ENCODE results near the gene KIAA0319L. TPM values are rescaled to one million over a fixed set of nuclear protein-coding genes. Genes with fewer than 3 reads are reported as not detected.

The KIAA0319L gene
- total and polyA plus RNA-seq, 12 donors, result 26.5 to 278 (median 76.8) TPM

DNA sequence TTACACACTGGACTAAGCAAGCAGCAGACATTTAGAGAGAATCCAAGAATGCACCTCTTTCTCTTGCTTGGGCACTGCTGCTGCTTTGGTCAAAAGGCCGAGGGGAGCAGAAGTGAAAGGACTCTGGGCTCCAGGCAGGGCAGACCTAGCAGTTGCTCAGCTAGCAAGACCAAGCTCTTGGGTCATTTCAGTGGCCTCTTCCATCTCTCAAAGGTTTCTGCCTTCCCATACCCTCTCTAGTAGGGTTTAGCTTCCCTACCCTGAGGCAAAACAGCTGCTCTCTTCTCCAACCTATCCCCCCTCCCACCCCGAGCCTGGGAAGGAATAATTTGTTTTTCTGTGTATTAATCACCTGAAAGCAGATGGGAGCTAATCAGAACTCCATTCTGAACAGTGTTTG lies 41.7 kb upstream of the KIAA0319L start:
- H3K27ac ChIP-seq, result no peak overlapping the region
- H3K9me3 ChIP-seq (replicated peaks in 1 of 3), result no peaks in the 10 kb centered on the region
- TF ChIP-seq, protein P1, sequence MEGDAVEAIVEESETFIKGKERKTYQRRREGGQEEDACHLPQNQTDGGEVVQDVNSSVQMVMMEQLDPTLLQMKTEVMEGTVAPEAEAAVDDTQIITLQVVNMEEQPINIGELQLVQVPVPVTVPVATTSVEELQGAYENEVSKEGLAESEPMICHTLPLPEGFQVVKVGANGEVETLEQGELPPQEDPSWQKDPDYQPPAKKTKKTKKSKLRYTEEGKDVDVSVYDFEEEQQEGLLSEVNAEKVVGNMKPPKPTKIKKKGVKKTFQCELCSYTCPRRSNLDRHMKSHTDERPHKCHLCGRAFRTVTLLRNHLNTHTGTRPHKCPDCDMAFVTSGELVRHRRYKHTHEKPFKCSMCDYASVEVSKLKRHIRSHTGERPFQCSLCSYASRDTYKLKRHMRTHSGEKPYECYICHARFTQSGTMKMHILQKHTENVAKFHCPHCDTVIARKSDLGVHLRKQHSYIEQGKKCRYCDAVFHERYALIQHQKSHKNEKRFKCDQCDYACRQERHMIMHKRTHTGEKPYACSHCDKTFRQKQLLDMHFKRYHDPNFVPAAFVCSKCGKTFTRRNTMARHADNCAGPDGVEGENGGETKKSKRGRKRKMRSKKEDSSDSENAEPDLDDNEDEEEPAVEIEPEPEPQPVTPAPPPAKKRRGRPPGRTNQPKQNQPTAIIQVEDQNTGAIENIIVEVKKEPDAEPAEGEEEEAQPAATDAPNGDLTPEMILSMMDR (IDR thresholded peaks at IDR 0.05), result no peak
- no peak for TF ChIP-seq POLR2A (IDR thresholded peaks at IDR 0.05)
- H3K4me3 ChIP-seq, result no peak overlapping the region
- intact Hi-C loops (cut with DNase I), result no loop called here
- DNase-seq, result no peak
- 70 to 97% (median 78%) methylated on average over 2 of the region's 2 CpGs for WGBS, 4 donors
- H3K27me3 ChIP-seq, result no peaks in the 10 kb centered on the region
- H3K36me3 ChIP-seq (replicated peaks in 1 of 2), result peaks cover 0 to 29% of the 10 kb centered on the region in 2 donors
- no peaks in the 10 kb centered on the region for H3K4me1 ChIP-seq (replicated peaks in 1 of 2)

DNA sequence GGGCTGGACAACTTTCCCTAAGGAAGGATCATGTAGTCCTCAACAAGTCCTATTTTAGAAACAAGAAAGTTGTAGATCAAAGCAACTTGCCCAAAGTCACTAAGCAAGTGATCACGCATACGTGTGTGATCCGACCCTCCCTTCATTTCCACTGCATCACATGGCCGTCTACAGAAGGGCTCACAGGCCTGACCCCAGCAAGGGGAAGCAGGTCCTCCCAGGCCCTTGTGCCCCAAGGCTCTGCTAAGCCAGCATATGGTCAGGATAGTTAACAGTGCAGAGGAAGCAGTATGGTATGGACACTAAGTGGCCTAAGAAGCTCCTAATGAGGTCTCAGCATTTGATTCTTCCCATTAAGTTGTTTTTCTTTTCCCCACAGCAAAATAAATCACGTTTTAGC lies 40.7 kb upstream of the KIAA0319L start:
- intact Hi-C loops (cut with DNase I), result no loop called here
- H3K4me3 ChIP-seq, result no peak overlapping the region
- no peak for TF ChIP-seq POLR2A (IDR thresholded peaks at IDR 0.05)
- TF ChIP-seq, protein P1 (IDR thresholded peaks at IDR 0.05), result no peak
- no peaks in the 10 kb centered on the region for H3K27me3 ChIP-seq
- H3K4me1 ChIP-seq (replicated peaks in 1 of 2), result no peaks in the 10 kb centered on the region
- no peak for DNase-seq
- no peaks in the 10 kb centered on the region for H3K9me3 ChIP-seq (replicated peaks in 1 of 3)
- H3K27ac ChIP-seq, result no peak overlapping the region
- peaks cover 0 to 19% of the 10 kb centered on the region in 2 donors for H3K36me3 ChIP-seq (replicated peaks in 1 of 2)
- 86 to 90% (median 88%) methylated on average over 5 of the region's 5 CpGs for WGBS, 4 donors

DNA sequence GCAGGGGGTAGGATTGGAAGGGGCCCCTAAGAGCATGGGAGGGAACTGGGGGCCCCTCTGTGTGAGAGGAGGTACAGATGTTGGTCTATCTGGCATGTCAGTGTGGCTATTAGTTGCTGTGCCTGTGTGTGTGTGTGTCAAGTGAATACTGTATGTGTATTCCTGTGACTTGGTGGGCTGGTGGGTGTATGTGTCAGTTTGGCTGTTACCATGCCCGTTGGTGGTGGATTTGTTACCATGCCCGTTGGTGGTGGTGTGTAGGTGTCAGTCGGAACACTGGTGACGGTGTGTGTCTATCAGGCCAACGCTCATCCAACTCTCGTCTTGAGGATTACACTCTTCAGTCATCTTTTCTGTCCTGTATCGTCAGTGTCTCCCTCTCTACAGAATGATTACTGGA lies 38.5 kb upstream of the KIAA0319L start:
- WGBS, 4 donors, result 90 to 100% (median 91%) methylated on average over 4 to 7 of the region's 7 CpGs
- no peak for DNase-seq
- TF ChIP-seq, protein P1 (IDR thresholded peaks at IDR 0.05), result no peak
- no peak for TF ChIP-seq POLR2A (IDR thresholded peaks at IDR 0.05)

DNA sequence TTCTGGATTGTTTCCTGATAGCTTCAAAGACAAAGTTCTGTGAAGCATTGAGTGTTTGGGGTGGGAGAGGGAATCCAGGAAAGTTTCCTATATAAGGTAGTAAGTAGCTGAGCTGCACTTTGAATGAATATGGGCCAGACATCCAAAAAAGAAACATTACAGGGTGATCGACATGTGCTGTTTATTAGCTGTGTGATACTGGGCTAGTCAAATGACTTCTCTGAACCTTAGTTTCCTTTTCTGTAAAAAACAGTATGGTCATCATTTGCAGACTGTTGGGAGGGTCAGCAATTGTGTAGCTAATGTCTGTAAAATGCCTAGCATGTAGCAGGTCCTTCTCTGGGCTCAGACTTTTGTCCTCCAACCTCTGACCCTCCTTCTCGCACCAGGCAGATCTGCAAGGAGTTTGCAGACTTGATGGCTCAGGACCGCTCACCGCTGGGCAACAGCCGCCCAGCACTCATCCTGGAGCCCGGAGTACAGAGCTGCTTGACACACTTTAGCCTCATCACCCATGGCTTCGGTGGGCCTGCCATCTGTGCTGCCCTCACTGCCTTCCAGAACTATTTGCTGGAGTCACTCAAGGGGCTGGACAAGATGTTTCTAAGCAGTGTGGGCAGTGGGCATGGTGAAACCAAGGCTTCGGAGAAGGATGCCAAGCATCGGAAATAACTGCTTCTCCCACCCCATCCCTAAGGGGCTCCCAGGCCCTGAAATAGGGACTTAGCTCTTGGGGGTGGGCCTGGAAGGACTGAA lies 37.0 kb upstream of the KIAA0319L start:
- TF ChIP-seq, protein P1 (IDR thresholded peaks at IDR 0.05), result no peak
- no peak for TF ChIP-seq POLR2A (IDR thresholded peaks at IDR 0.05)
- DNase-seq, result no peak

More for the DNA sequence above, 38.5 kb upstream of the KIAA0319L start:
- no peaks in the 10 kb centered on the region for H3K36me3 ChIP-seq (replicated peaks in 1 of 2)
- H3K9me3 ChIP-seq (replicated peaks in 1 of 3), result no peaks in the 10 kb centered on the region
- no peaks in the 10 kb centered on the region for H3K4me1 ChIP-seq (replicated peaks in 1 of 2)
- H3K27me3 ChIP-seq, result no peaks in the 10 kb centered on the region
- no peak overlapping the region for H3K27ac ChIP-seq
- intact Hi-C loops (cut with DNase I), result no loop called here
- H3K4me3 ChIP-seq, result no peak overlapping the region

More for the DNA sequence above, 37.0 kb upstream of the KIAA0319L start:
- Histone ChIP-seq H3K4me3 (no peak overlapping the region), H3K4me1 (replicated peaks in 1 of 2) (no peaks in the 10 kb centered on the region), H3K27ac (no peak overlapping the region), H3K27me3 (no peaks in the 10 kb centered on the region), H3K36me3 (replicated peaks in 1 of 2) (no peaks in the 10 kb centered on the region), H3K9me3 (replicated peaks in 1 of 3) (no peaks in the 10 kb centered on the region)
- intact Hi-C loops (cut with DNase I), result no loop called here
- 92 to 96% (median 94%) methylated on average over 9 of the region's 9 CpGs for WGBS, 4 donors
